Measurements from ENCODE around the gene RDX.

RDX gene

GRCh38 chr11:110323786-110324185 lies 27.4 kb upstream of the RDX start:
- DNase-seq (ENCODE audit: extremely low spot score): no peak
- no peak for TF ChIP-seq CTCF (IDR thresholded peaks at IDR 0.05; ENCODE audit: control extremely low read depth, extremely low read depth, low read depth, missing control alignments)
- POLR2A ChIA-PET: no interaction called here
- CTCF ChIA-PET: no interaction called here

GRCh38 chr11:110319501-110319900 lies 23.1 kb upstream of the RDX start:
- no peak for TF ChIP-seq CTCF (IDR thresholded peaks at IDR 0.05; ENCODE audit: control extremely low read depth, extremely low read depth, low read depth, missing control alignments)
- ChIA-PET CTCF (interaction anchor here (0.8 kb wide), 1 partner anchor 9 kb away, joined by 3 read pairs; no protein-coding TSS in a partner anchor), POLR2A (no interaction called here)
- no peak for DNase-seq (ENCODE audit: extremely low spot score)

- no peak for TF ChIP-seq CTCF (IDR thresholded peaks at IDR 0.05; ENCODE audit: control extremely low read depth, extremely low read depth, low read depth, missing control alignments)
- ChIA-PET CTCF (interaction anchor here (0.8 to 1.2 kb wide), 3 partner anchors 10 to 88 kb away, joined by 3 read pairs; no protein-coding TSS in a partner anchor), POLR2A (interaction anchor here (0.6 kb wide), 1 partner anchor 944 kb away, joined by 3 read pairs; no protein-coding TSS in a partner anchor)
- no peak for DNase-seq (ENCODE audit: extremely low spot score)
Measured at GRCh38 chr11:110318638-110319404, 22.4 kb upstream of the RDX start.

GRCh38 chr11:110317516-110317932 lies 21.1 kb upstream of the RDX start:
- no peak for DNase-seq (ENCODE audit: extremely low spot score)
- POLR2A ChIA-PET: no interaction called here
- CTCF ChIA-PET: interaction anchor here (1.2 kb wide), 2 partner anchors 8 to 49 kb away, joined by 3 read pairs; no protein-coding TSS in a partner anchor
- TF ChIP-seq CTCF (IDR thresholded peaks at IDR 0.05; ENCODE audit: control extremely low read depth, extremely low read depth, low read depth, missing control alignments): no peak

- no peak for TF ChIP-seq CTCF (IDR thresholded peaks at IDR 0.05; ENCODE audit: control extremely low read depth, extremely low read depth, low read depth, missing control alignments)
- no peak for DNase-seq (ENCODE audit: extremely low spot score)
- ChIA-PET POLR2A (no interaction called here), CTCF (no interaction called here)
Measured at GRCh38 chr11:110314366-110315095, 18.1 kb upstream of the RDX start.

GRCh38 chr11:110312670-110313069 lies 16.3 kb upstream of the RDX start:
- ChIA-PET POLR2A (interaction anchor here (0.6 kb wide), 1 partner anchor 16 kb away, joined by 6 read pairs; no protein-coding TSS in a partner anchor), CTCF (interaction anchor here (1.3 kb wide), 1 partner anchor 17 kb away, joined by 5 read pairs; no protein-coding TSS in a partner anchor)
- TF ChIP-seq CTCF (IDR thresholded peaks at IDR 0.05; ENCODE audit: control extremely low read depth, extremely low read depth, low read depth, missing control alignments): no peak
- DNase-seq (ENCODE audit: extremely low spot score): no peak
